Endothelial cell (in vitro differentiated cells): ENCODE results near the gene GALNT17. TPM values are rescaled to one million over a fixed set of nuclear protein-coding genes. Genes with fewer than 3 reads are reported as not detected.

ENCODE experiments used
- DNase-seq: peaks from one replicate; pipeline ENCODE4 v3.0.0; 2021; ENCODE audit warnings: low spot score
- H3K27ac Mint-ChIP-seq: one replicate; pipeline ENCODE4 v1.8.0; 2021; ENCODE audit warnings: mixed read lengths, inconsistent platforms; ENCODE audit not compliant: unreplicated experiment
- H3K27me3 Mint-ChIP-seq: one replicate; pipeline ENCODE4 v1.8.0; 2021; ENCODE audit warnings: mild to moderate bottlenecking, moderate library complexity, mixed read lengths, inconsistent platforms; ENCODE audit not compliant: unreplicated experiment
- H3K36me3 Mint-ChIP-seq: one replicate; pipeline ENCODE4 v1.8.0; 2021; ENCODE audit warnings: mild to moderate bottlenecking, low read depth, mixed read lengths, inconsistent platforms; ENCODE audit not compliant: unreplicated experiment
- H3K4me1 Mint-ChIP-seq: one replicate; pipeline ENCODE4 v1.8.0; 2021; ENCODE audit warnings: mild to moderate bottlenecking, mixed read lengths, inconsistent platforms; ENCODE audit not compliant: unreplicated experiment
- H3K4me3 Mint-ChIP-seq: one replicate; pipeline ENCODE4 v1.8.0; 2021; ENCODE audit warnings: mild to moderate bottlenecking, mixed read lengths, inconsistent platforms; ENCODE audit not compliant: unreplicated experiment
- H3K9me3 Mint-ChIP-seq: one replicate; pipeline ENCODE4 v1.8.0; 2021; ENCODE audit warnings: mixed read lengths, inconsistent platforms; ENCODE audit not compliant: unreplicated experiment
- total RNA-seq: library from RNA; stranded (reverse); fragmentation: NEBNext Ultra II Directional; extraction: Animal tissue kit (Norgen Biotek cat#: 25700); gene quantifications from one replicate; pipeline ENCODE4 v1.2.1, GENCODE V29; 2021; ENCODE audit not compliant: unreplicated experiment
- TF ChIP-seq, protein P1 (sequence below): fragments of 200-600 bp; sonication (generic); IDR thresholded peaks from one replicate; pipeline ENCODE4 v1.5.0; 2021; ENCODE audit warnings: antibody characterized with exemption; ENCODE audit not compliant: unreplicated experiment

GALNT17 gene
- total RNA-seq, 1 donor from 2014 or later: 0.38 TPM

DNA sequence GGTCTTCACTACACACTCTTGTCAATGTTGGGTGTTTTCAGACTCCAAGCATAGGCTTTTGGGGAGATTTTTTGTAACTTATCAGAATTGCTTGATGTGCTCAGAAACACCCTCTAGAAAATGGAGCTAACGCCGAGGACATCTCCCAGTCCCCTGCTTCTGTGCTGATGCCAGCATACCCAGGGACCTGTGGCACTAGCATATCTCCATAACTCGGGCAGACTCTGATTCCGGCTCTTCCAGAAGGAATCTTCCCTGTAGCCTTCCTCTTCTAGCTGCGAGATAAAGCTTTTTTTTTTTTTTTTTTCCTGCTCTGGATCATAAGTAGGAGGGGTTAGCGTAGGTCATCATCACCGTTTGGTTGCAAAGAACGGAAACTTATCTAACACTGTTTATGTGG, 434.4 kb downstream of the GALNT17 start:
- no peak overlapping the region for H3K27ac Mint-ChIP-seq
- peaks cover 9% of the 10 kb centered on the region for H3K27me3 Mint-ChIP-seq

DNA sequence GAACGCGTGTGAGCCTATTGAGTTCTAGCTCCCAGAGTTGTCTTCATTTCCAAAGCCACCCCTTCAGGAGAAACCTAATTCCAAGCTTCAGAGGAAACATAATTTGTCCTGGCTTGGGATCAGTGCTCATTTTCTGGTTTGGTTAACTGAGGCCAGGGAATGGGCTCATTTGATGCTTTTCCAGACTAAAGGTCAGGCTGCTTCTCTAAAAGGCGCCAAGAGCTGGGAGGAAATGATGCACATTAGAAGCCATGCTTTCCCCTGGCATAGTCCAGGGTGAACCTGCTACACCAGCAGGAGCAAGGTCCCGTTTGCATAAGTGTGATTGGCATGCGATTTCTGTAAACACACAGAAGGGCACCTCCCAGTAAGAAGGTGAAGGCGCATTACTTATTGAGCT, 435.0 kb downstream of the GALNT17 start:
- no peak for DNase-seq
- peaks cover 7% of the 10 kb centered on the region for H3K27me3 Mint-ChIP-seq
- H3K36me3 Mint-ChIP-seq: no peaks in the 10 kb centered on the region
- H3K9me3 Mint-ChIP-seq: peaks cover 13% of the 10 kb centered on the region
- no peaks in the 10 kb centered on the region for H3K4me1 Mint-ChIP-seq
- TF ChIP-seq, protein P1, sequence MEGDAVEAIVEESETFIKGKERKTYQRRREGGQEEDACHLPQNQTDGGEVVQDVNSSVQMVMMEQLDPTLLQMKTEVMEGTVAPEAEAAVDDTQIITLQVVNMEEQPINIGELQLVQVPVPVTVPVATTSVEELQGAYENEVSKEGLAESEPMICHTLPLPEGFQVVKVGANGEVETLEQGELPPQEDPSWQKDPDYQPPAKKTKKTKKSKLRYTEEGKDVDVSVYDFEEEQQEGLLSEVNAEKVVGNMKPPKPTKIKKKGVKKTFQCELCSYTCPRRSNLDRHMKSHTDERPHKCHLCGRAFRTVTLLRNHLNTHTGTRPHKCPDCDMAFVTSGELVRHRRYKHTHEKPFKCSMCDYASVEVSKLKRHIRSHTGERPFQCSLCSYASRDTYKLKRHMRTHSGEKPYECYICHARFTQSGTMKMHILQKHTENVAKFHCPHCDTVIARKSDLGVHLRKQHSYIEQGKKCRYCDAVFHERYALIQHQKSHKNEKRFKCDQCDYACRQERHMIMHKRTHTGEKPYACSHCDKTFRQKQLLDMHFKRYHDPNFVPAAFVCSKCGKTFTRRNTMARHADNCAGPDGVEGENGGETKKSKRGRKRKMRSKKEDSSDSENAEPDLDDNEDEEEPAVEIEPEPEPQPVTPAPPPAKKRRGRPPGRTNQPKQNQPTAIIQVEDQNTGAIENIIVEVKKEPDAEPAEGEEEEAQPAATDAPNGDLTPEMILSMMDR: no peak
- H3K4me3 Mint-ChIP-seq: no peak overlapping the region
- H3K27ac Mint-ChIP-seq: no peak overlapping the region

More for the DNA sequence above, 434.4 kb downstream of the GALNT17 start:
- TF ChIP-seq, protein P1: no peak
- Mint-ChIP-seq H3K9me3 (peaks cover 13% of the 10 kb centered on the region), H3K4me3 (no peak overlapping the region), H3K4me1 (no peaks in the 10 kb centered on the region), H3K36me3 (peaks cover 3% of the 10 kb centered on the region)
- no peak for DNase-seq

DNA sequence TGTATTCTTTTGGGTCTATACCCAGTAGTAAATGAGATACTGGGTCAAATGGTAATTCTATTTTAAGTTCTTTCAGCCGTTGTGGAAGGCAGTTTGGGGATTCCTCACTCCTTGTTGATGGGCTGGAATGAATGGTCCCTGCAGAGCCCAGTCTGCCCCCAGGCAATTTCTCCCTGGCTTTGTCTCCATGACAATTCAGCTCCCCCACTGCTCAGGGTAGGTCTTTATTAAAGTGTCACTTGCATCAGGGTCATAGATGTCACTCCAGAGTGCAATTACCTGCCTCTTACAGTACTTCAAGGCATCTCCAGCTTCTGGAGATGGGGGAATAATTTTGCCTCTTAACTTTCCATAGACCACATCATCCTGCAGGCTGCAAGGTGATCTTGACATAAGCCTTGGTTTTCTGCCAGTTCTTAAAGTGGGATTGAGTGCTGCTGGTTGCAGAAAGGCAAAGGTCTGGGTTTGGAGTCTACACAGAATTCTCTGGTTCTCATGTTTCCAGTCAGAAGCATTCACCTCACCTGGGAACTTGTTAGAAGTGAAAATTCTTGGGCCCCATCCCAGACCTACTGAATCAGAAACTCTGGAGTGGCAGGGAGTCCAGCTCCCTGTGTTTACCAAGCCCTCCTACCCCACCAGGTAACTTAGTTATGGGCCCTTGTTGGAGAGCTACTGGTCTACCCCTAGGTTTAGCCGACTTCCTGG, 442.4 kb downstream of the GALNT17 start:
- H3K4me1 Mint-ChIP-seq: no peaks in the 10 kb centered on the region
- H3K27me3 Mint-ChIP-seq: peaks cover 4% of the 10 kb centered on the region
- H3K4me3 Mint-ChIP-seq: no peak overlapping the region
- TF ChIP-seq, protein P1: no peak
- H3K9me3 Mint-ChIP-seq: peaks cover 10% of the 10 kb centered on the region
- DNase-seq: no peak
- no peak overlapping the region for H3K27ac Mint-ChIP-seq
- no peaks in the 10 kb centered on the region for H3K36me3 Mint-ChIP-seq

- Mint-ChIP-seq H3K4me1 (no peaks in the 10 kb centered on the region), H3K36me3 (no peaks in the 10 kb centered on the region), H3K4me3 (no peak overlapping the region), H3K9me3 (no peaks in the 10 kb centered on the region), H3K27ac (no peak overlapping the region), H3K27me3 (no peaks in the 10 kb centered on the region)
- DNase-seq: no peak
- TF ChIP-seq, protein P1: no peak
Measured at GRCh38 chr7:71580027-71580426, 448.1 kb downstream of the GALNT17 start.

DNA sequence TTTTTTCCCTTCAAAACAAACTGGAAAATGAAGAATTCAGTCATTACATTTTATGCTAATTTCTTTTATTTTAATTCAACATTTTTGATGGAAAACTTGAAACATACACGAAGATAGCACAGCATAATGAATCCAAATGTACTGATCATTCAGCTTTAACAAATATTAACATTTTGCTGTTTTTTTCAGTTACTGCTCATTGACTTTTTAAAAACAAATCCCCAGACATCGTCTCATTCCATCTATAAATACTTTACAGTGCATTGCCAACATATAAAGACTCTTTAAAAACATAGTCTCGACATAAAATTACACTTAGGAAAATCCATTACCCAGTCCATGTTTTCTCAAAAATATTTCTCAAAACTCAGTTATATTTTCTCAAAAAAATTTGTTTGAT, 452.3 kb downstream of the GALNT17 start:
- Mint-ChIP-seq H3K4me1 (no peaks in the 10 kb centered on the region), H3K27me3 (no peaks in the 10 kb centered on the region), H3K9me3 (no peaks in the 10 kb centered on the region), H3K4me3 (no peak overlapping the region), H3K27ac (no peak overlapping the region), H3K36me3 (peaks cover 4% of the 10 kb centered on the region)
- DNase-seq: no peak
- TF ChIP-seq, protein P1: no peak
